ENCODE measurements around the gene BANF2.
"Not testable (repeated sequence)": the region's sequence is repeated elsewhere in the genome, so short reads cannot be mapped to it uniquely, and the experiment has no call there.

Gene BANF2

GRCh38 chr20:17762873-17763557 is 63.2 kb downstream of the BANF2 start:
- H3K4me3 ChIP-seq (ENCODE audit: low read length) = no peak overlapping the region
- DNase-seq (ENCODE audit: low read depth) = no peak
- TF ChIP-seq CTCF (conservative IDR thresholded peaks at IDR 0.05; ENCODE audit: low read length) = no peak

GRCh38 chr20:17765017-17765416 is 65.3 kb downstream of the BANF2 start:
- DNase-seq (ENCODE audit: low read depth) = no peak
- no peak overlapping the region for H3K4me3 ChIP-seq (ENCODE audit: low read length)
- TF ChIP-seq CTCF (conservative IDR thresholded peaks at IDR 0.05; ENCODE audit: low read length) = no peak

- DNase-seq (ENCODE audit: low read depth) = no peak
- no peak overlapping the region for H3K4me3 ChIP-seq (ENCODE audit: low read length)
- no peak for TF ChIP-seq CTCF (conservative IDR thresholded peaks at IDR 0.05; ENCODE audit: low read length)
These were observed 65.8 kb downstream of the BANF2 start for GRCh38 chr20:17765584-17765983.

GRCh38 chr20:17766226-17766625 is 66.5 kb downstream of the BANF2 start:
- no peak overlapping the region for H3K4me3 ChIP-seq (ENCODE audit: low read length)
- TF ChIP-seq CTCF (conservative IDR thresholded peaks at IDR 0.05; ENCODE audit: low read length) = no peak
- no peak for DNase-seq (ENCODE audit: low read depth)

- no peak for DNase-seq (ENCODE audit: low read depth)
- H3K4me3 ChIP-seq (ENCODE audit: low read length) = no peak overlapping the region
- TF ChIP-seq CTCF (conservative IDR thresholded peaks at IDR 0.05; ENCODE audit: low read length) = no peak
These were observed 67.9 kb downstream of the BANF2 start for GRCh38 chr20:17767624-17768023.

- no peak overlapping the region for H3K4me3 ChIP-seq (ENCODE audit: low read length)
- no peak for TF ChIP-seq CTCF (conservative IDR thresholded peaks at IDR 0.05; ENCODE audit: low read length)
These were observed 68.5 kb downstream of the BANF2 start for GRCh38 chr20:17768271-17768670.

GRCh38 chr20:17769716-17770115 is 70.0 kb downstream of the BANF2 start:
- H3K4me3 ChIP-seq (ENCODE audit: low read length); DNase-seq (ENCODE audit: low read depth): not testable (repeated sequence)

More at GRCh38 chr20:17768271-17768670, 68.5 kb downstream of the BANF2 start:
- DNase-seq (ENCODE audit: low read depth) = no peak

Measured in AG10803 (cell line).